GM23338 (cell line): ENCODE data around the gene NPAS2. TPM values are rescaled to one million over a fixed set of nuclear protein-coding genes. Genes with fewer than 3 reads are reported as not detected.

Source experiments
- ATAC-seq: fragments of 200-7000 bp; cut with Tn5 transposase; 3 replicates; pipeline ENCODE4 v1.9.1; 2020
- DNase-seq: peaks from one replicate; pipeline ENCODE4 v3.0.0-alpha.2; 2015; ENCODE audit warnings: low spot score
- H2AFZ ChIP-seq: fragments of 200-600 bp; sonication (generic); 2 replicates; pipeline ENCODE4 v1.8.0; 2016; ENCODE audit warnings: antibody characterized with exemption, mild to moderate bottlenecking, moderate library complexity
- H3F3A ChIP-seq: fragments of 200-600 bp; sonication (generic); replicated peaks from 2 replicates; pipeline ENCODE4 v1.8.0; 2017; ENCODE audit warnings: antibody characterized with exemption, mixed run types, low read depth
- H3K27ac ChIP-seq: fragments of 200-600 bp; sonication (generic); 2 replicates; pipeline ENCODE4 v1.6.1; 2016; ENCODE audit warnings: low read depth
- H3K27me3 ChIP-seq: fragments of 200-600 bp; sonication (generic); 2 replicates; pipeline ENCODE4 v1.8.0; 2016; ENCODE audit warnings: mild to moderate bottlenecking, mixed run types, moderate library complexity; ENCODE audit not compliant: insufficient read depth
- H3K36me3 ChIP-seq: fragments of 200-600 bp; sonication (generic); 2 replicates; pipeline ENCODE4 v1.8.0; 2016; ENCODE audit warnings: mild to moderate bottlenecking; ENCODE audit not compliant: insufficient read depth
- H3K4me1 ChIP-seq: fragments of 200-600 bp; sonication (generic); 2 replicates; pipeline ENCODE4 v1.8.0; 2016; ENCODE audit warnings: mild to moderate bottlenecking, moderate library complexity; ENCODE audit not compliant: insufficient read depth
- H3K4me2 ChIP-seq: fragments of 200-600 bp; sonication (generic); 2 replicates; pipeline ENCODE4 v1.7.1; 2017; ENCODE audit warnings: mixed run types
- H3K4me3 ChIP-seq: fragments of 200-600 bp; sonication (generic); 2 replicates; pipeline ENCODE4 v1.6.1; 2016; ENCODE audit warnings: mixed run types
- H3K79me2 ChIP-seq: fragments of 200-600 bp; sonication (generic); replicated peaks from 2 replicates; pipeline ENCODE4 v1.8.0; 2017; ENCODE audit warnings: mild to moderate bottlenecking; ENCODE audit not compliant: insufficient read depth
- H3K9me2 ChIP-seq: fragments of 200-600 bp; sonication (generic); 2 replicates; pipeline ENCODE4 v1.8.0; 2017; ENCODE audit not compliant: insufficient read depth
- H4K20me1 ChIP-seq: fragments of 200-600 bp; sonication (generic); replicated peaks from 2 replicates; pipeline ENCODE4 v1.8.0; 2017; ENCODE audit warnings: mild to moderate bottlenecking; ENCODE audit not compliant: insufficient read depth
- H3K27ac Mint-ChIP-seq: 2 replicates; pipeline ENCODE4 v1.8.0; 2020; ENCODE audit warnings: inconsistent platforms, mild to moderate bottlenecking, moderate library complexity, mixed read lengths
- H3K27me3 Mint-ChIP-seq: 3 replicates; pipeline ENCODE4 v1.8.0; 2022; ENCODE audit warnings: low read depth, mild to moderate bottlenecking, moderate library complexity, mixed read lengths, inconsistent platforms; ENCODE audit not compliant: insufficient read depth, poor library complexity
- H3K36me3 Mint-ChIP-seq: 3 replicates; pipeline ENCODE4 v1.8.0; 2021; ENCODE audit warnings: low read depth, mild to moderate bottlenecking, inconsistent platforms, moderate library complexity, mixed read lengths
- H3K4me1 Mint-ChIP-seq: 3 replicates; pipeline ENCODE4 v1.8.0; 2020; ENCODE audit warnings: mild to moderate bottlenecking, inconsistent platforms, mixed read lengths
- H3K4me3 Mint-ChIP-seq: 3 replicates; pipeline ENCODE4 v1.8.0; 2021; ENCODE audit warnings: moderate library complexity, mild to moderate bottlenecking, inconsistent platforms, mixed read lengths
- H3K9me3 Mint-ChIP-seq: 3 replicates; pipeline ENCODE4 v1.8.0; 2020; ENCODE audit warnings: moderate library complexity, mild to moderate bottlenecking, inconsistent platforms, mixed read lengths
- CREB1 ChIP-seq: fragments of 250-450 bp; sonication (Bioruptor Pico); IDR thresholded peaks from 2 replicates; pipeline ENCODE4 v1.5.0; 2020; ENCODE audit warnings: low read depth, mild to moderate bottlenecking, moderate library complexity
- ETS1 ChIP-seq: IDR thresholded peaks from 2 replicates; pipeline ENCODE4 v1.6.1; 2016; ENCODE audit warnings: antibody characterized with exemption
- EZH2 ChIP-seq: fragments of 200-600 bp; sonication (generic); IDR thresholded peaks from one replicate; pipeline ENCODE4 v1.8.0; 2017; ENCODE audit warnings: antibody characterized with exemption, mild to moderate bottlenecking, low read depth; ENCODE audit not compliant: unreplicated experiment
- EZH2phosphoT487 ChIP-seq: fragments of 200-600 bp; sonication (generic); IDR thresholded peaks from one replicate; pipeline ENCODE4 v1.8.1; 2018; ENCODE audit warnings: antibody characterized with exemption; ENCODE audit not compliant: unreplicated experiment
- JUNB ChIP-seq: IDR thresholded peaks from one replicate; pipeline ENCODE4 v1.6.1; 2016; ENCODE audit warnings: antibody characterized with exemption; ENCODE audit not compliant: unreplicated experiment
- NANOG ChIP-seq: IDR thresholded peaks from 2 replicates; pipeline ENCODE4 v1.6.1; 2016; ENCODE audit warnings: antibody characterized with exemption, borderline replicate concordance
- POLR2AphosphoS5 ChIP-seq: IDR thresholded peaks from 2 replicates; pipeline ENCODE4 v1.6.1; 2016; ENCODE audit warnings: antibody characterized with exemption, low read depth
- STAT1 ChIP-seq: IDR thresholded peaks from one replicate; pipeline ENCODE4 v1.6.1; 2016; ENCODE audit warnings: antibody characterized with exemption; ENCODE audit not compliant: unreplicated experiment
- ZNF114 ChIP-seq: fragments of 250-450 bp; sonication (Bioruptor Pico); IDR thresholded peaks from 2 replicates; pipeline ENCODE4 v1.5.0; 2020; ENCODE audit warnings: mild to moderate bottlenecking, moderate library complexity
- ZNF331 ChIP-seq: fragments of 250-450 bp; sonication (Bioruptor Pico); IDR thresholded peaks from 2 replicates; pipeline ENCODE4 v1.5.0; 2020; ENCODE audit warnings: low read depth, mild to moderate bottlenecking, moderate library complexity
- polyA plus RNA-seq: library from polyadenylated mRNA; unstranded; fragments of >200 nt; fragmentation: Nextera tagmentation; extraction: Ambion mirVana; gene quantifications from 2 replicates; pipeline ENCODE4 v1.2.1, GENCODE V29; 2016
- total RNA-seq: library from RNA; depleted of rRNA; stranded (reverse); fragments of >200 nt; shearing (Covaris generic); gene quantifications from 2 replicates; pipeline ENCODE4 v1.2.3, GENCODE V29; 2014
- TF ChIP-seq, protein P1 (sequence below), 2 experiments: fragments of 200-600 bp in 1 of 2; sonication (generic) in 1 of 2; conservative IDR thresholded peaks; 2 replicates each; pipeline versions ENCODE4 v1.5.1 to v1.6.1; 2016 to 2017; ENCODE audit warnings: antibody characterized with exemption in 2 of 2, low read depth in 2 of 2, mild to moderate bottlenecking in 2 of 2, moderate library complexity in 1 of 2
- TF ChIP-seq, protein P2 (sequence below): IDR thresholded peaks from one replicate; pipeline ENCODE4 v1.6.1; 2018; ENCODE audit warnings: antibody characterized with exemption; ENCODE audit not compliant: unreplicated experiment
- TF ChIP-seq, protein P3 (sequence below): fragments of 250-450 bp; sonication (Bioruptor Pico); IDR thresholded peaks from 2 replicates; pipeline ENCODE4 v1.5.0; 2020; ENCODE audit warnings: mild to moderate bottlenecking, moderate library complexity

The NPAS2 gene
- total and polyA plus RNA-seq, 2 experiments from 2014 or later: 0.56 to 1.1 TPM

GRCh38 chr2:100783987-100784386 lies 36.0 kb upstream of the NPAS2 start:
- H3K27ac Mint-ChIP-seq: no peak overlapping the region
- Histone ChIP-seq H3F3A (no peaks in the 10 kb centered on the region), H2AFZ (no peak overlapping the region), H4K20me1 (no peaks in the 10 kb centered on the region), H3K9me2 (0 out of 2 replicates have a peak, but pooled peaks cover 6% of the 10 kb centered on the region), H3K79me2 (no peaks in the 10 kb centered on the region), H3K4me1 (no peaks in the 10 kb centered on the region; the same call in 1 of the 2 replicates), H3K4me2 (no peak overlapping the region), H3K27me3 (no peaks in the 10 kb centered on the region), H3K4me3 (no peak overlapping the region), H3K36me3 (no peaks in the 10 kb centered on the region), H3K27ac (no peak overlapping the region)
- H3K9me3 Mint-ChIP-seq: no peaks in the 10 kb centered on the region
- H3K36me3 Mint-ChIP-seq: no peaks in the 10 kb centered on the region; the same call in 2 of the 3 replicates
- H3K4me3 Mint-ChIP-seq: no peak overlapping the region
- ATAC-seq (no peak), DNase-seq (no peak)
- H3K27me3 Mint-ChIP-seq: peaks cover 7% of the 10 kb centered on the region
- TF ChIP-seq CREB1 (CRISPR knock-in tag) (no peak), STAT1 (no peak), POLR2AphosphoS5 (no peak), EZH2 (no peak), JUNB (no peak), EZH2phosphoT487 (no peak), NANOG (no peak), ZNF114 (CRISPR knock-in tag) (no peak), ETS1 (no peak), ZNF331 (CRISPR knock-in tag) (no peak)
- TF ChIP-seq, protein P1, sequence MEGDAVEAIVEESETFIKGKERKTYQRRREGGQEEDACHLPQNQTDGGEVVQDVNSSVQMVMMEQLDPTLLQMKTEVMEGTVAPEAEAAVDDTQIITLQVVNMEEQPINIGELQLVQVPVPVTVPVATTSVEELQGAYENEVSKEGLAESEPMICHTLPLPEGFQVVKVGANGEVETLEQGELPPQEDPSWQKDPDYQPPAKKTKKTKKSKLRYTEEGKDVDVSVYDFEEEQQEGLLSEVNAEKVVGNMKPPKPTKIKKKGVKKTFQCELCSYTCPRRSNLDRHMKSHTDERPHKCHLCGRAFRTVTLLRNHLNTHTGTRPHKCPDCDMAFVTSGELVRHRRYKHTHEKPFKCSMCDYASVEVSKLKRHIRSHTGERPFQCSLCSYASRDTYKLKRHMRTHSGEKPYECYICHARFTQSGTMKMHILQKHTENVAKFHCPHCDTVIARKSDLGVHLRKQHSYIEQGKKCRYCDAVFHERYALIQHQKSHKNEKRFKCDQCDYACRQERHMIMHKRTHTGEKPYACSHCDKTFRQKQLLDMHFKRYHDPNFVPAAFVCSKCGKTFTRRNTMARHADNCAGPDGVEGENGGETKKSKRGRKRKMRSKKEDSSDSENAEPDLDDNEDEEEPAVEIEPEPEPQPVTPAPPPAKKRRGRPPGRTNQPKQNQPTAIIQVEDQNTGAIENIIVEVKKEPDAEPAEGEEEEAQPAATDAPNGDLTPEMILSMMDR (conservative IDR thresholded peaks at IDR 0.05; ENCODE audit: low read depth in 2 of 2): no peak
- TF ChIP-seq, protein P2, sequence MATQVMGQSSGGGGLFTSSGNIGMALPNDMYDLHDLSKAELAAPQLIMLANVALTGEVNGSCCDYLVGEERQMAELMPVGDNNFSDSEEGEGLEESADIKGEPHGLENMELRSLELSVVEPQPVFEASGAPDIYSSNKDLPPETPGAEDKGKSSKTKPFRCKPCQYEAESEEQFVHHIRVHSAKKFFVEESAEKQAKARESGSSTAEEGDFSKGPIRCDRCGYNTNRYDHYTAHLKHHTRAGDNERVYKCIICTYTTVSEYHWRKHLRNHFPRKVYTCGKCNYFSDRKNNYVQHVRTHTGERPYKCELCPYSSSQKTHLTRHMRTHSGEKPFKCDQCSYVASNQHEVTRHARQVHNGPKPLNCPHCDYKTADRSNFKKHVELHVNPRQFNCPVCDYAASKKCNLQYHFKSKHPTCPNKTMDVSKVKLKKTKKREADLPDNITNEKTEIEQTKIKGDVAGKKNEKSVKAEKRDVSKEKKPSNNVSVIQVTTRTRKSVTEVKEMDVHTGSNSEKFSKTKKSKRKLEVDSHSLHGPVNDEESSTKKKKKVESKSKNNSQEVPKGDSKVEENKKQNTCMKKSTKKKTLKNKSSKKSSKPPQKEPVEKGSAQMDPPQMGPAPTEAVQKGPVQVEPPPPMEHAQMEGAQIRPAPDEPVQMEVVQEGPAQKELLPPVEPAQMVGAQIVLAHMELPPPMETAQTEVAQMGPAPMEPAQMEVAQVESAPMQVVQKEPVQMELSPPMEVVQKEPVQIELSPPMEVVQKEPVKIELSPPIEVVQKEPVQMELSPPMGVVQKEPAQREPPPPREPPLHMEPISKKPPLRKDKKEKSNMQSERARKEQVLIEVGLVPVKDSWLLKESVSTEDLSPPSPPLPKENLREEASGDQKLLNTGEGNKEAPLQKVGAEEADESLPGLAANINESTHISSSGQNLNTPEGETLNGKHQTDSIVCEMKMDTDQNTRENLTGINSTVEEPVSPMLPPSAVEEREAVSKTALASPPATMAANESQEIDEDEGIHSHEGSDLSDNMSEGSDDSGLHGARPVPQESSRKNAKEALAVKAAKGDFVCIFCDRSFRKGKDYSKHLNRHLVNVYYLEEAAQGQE: no peak
- TF ChIP-seq, protein P3, sequence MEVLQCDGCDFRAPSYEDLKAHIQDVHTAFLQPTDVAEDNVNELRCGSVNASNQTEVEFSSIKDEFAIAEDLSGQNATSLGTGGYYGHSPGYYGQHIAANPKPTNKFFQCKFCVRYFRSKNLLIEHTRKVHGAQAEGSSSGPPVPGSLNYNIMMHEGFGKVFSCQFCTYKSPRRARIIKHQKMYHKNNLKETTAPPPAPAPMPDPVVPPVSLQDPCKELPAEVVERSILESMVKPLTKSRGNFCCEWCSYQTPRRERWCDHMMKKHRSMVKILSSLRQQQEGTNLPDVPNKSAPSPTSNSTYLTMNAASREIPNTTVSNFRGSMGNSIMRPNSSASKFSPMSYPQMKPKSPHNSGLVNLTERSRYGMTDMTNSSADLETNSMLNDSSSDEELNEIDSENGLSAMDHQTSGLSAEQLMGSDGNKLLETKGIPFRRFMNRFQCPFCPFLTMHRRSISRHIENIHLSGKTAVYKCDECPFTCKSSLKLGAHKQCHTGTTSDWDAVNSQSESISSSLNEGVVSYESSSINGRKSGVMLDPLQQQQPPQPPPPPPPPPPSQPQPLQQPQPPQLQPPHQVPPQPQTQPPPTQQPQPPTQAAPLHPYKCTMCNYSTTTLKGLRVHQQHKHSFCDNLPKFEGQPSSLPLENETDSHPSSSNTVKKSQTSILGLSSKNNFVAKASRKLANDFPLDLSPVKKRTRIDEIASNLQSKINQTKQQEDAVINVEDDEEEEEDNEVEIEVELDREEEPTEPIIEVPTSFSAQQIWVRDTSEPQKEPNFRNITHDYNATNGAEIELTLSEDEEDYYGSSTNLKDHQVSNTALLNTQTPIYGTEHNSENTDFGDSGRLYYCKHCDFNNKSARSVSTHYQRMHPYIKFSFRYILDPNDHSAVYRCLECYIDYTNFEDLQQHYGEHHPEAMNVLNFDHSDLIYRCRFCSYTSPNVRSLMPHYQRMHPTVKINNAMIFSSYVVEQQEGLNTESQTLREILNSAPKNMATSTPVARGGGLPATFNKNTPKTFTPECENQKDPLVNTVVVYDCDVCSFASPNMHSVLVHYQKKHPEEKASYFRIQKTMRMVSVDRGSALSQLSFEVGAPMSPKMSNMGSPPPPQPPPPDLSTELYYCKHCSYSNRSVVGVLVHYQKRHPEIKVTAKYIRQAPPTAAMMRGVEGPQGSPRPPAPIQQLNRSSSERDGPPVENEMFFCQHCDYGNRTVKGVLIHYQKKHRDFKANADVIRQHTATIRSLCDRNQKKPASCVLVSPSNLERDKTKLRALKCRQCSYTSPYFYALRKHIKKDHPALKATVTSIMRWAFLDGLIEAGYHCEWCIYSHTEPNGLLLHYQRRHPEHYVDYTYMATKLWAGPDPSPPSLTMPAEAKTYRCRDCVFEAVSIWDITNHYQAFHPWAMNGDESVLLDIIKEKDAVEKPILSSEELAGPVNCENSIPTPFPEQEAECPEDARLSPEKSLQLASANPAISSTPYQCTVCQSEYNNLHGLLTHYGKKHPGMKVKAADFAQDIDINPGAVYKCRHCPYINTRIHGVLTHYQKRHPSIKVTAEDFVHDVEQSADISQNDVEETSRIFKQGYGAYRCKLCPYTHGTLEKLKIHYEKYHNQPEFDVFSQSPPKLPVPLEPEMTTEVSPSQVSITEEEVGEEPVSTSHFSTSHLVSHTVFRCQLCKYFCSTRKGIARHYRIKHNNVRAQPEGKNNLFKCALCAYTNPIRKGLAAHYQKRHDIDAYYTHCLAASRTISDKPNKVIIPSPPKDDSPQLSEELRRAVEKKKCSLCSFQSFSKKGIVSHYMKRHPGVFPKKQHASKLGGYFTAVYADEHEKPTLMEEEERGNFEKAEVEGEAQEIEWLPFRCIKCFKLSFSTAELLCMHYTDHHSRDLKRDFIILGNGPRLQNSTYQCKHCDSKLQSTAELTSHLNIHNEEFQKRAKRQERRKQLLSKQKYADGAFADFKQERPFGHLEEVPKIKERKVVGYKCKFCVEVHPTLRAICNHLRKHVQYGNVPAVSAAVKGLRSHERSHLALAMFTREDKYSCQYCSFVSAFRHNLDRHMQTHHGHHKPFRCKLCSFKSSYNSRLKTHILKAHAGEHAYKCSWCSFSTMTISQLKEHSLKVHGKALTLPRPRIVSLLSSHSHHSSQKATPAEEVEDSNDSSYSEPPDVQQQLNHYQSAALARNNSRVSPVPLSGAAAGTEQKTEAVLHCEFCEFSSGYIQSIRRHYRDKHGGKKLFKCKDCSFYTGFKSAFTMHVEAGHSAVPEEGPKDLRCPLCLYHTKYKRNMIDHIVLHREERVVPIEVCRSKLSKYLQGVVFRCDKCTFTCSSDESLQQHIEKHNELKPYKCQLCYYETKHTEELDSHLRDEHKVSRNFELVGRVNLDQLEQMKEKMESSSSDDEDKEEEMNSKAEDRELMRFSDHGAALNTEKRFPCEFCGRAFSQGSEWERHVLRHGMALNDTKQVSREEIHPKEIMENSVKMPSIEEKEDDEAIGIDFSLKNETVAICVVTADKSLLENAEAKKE (CRISPR knock-in tag): no peak
- peaks cover 17% of the 10 kb centered on the region for H3K4me1 Mint-ChIP-seq
